CD1c-positive myeloid dendritic cell (primary cell): Measurements from ENCODE around the gene S1PR3.

Source experiments
- DNase-seq: peaks from one replicate; pipeline ENCODE4 v3.0.0-alpha.2; 2016; ENCODE audit errors: extremely low spot score

Gene S1PR3

GRCh38 chr9:88993327-88993726, 2.1 kb downstream of the S1PR3 start:
- DNase-seq = no peak

GRCh38 chr9:88993871-88994460, 2.7 kb downstream of the S1PR3 start:
- DNase-seq = no peak

- no peak for DNase-seq
Measured at GRCh38 chr9:88994469-88995199, 3.4 kb downstream of the S1PR3 start.

GRCh38 chr9:88995200-88995577, 3.9 kb downstream of the S1PR3 start:
- no peak for DNase-seq

- no peak for DNase-seq
Measured at GRCh38 chr9:88995627-88996026, 4.4 kb downstream of the S1PR3 start.

GRCh38 chr9:88996046-88996920, 5.0 kb downstream of the S1PR3 start:
- no peak for DNase-seq

GRCh38 chr9:88996921-88997235, 5.6 kb downstream of the S1PR3 start:
- DNase-seq = no peak

GRCh38 chr9:88997646-88998045, 6.4 kb downstream of the S1PR3 start:
- no peak for DNase-seq

GRCh38 chr9:88998503-88998902, 7.2 kb downstream of the S1PR3 start:
- DNase-seq = no peak

GRCh38 chr9:88998911-88999310, 7.6 kb downstream of the S1PR3 start:
- DNase-seq = no peak

- DNase-seq = no peak
Measured at GRCh38 chr9:89000371-89000781, 9.1 kb downstream of the S1PR3 start.

GRCh38 chr9:89000973-89001916, 10.0 kb downstream of the S1PR3 start:
- peak; percentile 89 for DNase-seq

- DNase-seq = no peak
Measured at GRCh38 chr9:89001917-89002540, 10.8 kb downstream of the S1PR3 start.

- DNase-seq = no peak
Measured at GRCh38 chr9:89002987-89003386, 11.7 kb downstream of the S1PR3 start.

GRCh38 chr9:89005323-89005722, 14.1 kb downstream of the S1PR3 start:
- no peak for DNase-seq

GRCh38 chr9:89006267-89006666, 15.0 kb downstream of the S1PR3 start:
- no peak for DNase-seq

GRCh38 chr9:89006996-89007967, 16.0 kb downstream of the S1PR3 start:
- no peak for DNase-seq

GRCh38 chr9:89008055-89008743, 16.9 kb downstream of the S1PR3 start:
- DNase-seq = no peak

- DNase-seq = peak; percentile 45
Measured at GRCh38 chr9:89008744-89009545, 17.7 kb downstream of the S1PR3 start.
